Activated naive CD8-positive, alpha-beta T cell treated with anti-CD3 and anti-CD28 coated beads for 36 hours (primary cell): Measurements from ENCODE around the gene APRT. TPM values are rescaled to one million over a fixed set of nuclear protein-coding genes. Genes with fewer than 3 reads are reported as not detected.
"Not testable (repeated sequence)": the region's sequence is repeated elsewhere in the genome, so short reads cannot be mapped to it uniquely, and the experiment has no call there.

Experiments
- DNase-seq: peaks from one replicate; pipeline ENCODE4 v3.0.0; 2021
- H3K27ac Mint-ChIP-seq: one replicate; pipeline ENCODE4 v1.8.0; 2022; ENCODE audit warnings: mild to moderate bottlenecking, moderate library complexity, mixed read lengths
- H3K27me3 Mint-ChIP-seq: one replicate; pipeline ENCODE4 v1.8.0; 2022; ENCODE audit warnings: mild to moderate bottlenecking, mixed read lengths
- H3K36me3 Mint-ChIP-seq: one replicate; pipeline ENCODE4 v1.8.0; 2021; ENCODE audit warnings: mild to moderate bottlenecking, mixed read lengths
- H3K4me1 Mint-ChIP-seq: one replicate; pipeline ENCODE4 v1.8.0; 2021; ENCODE audit warnings: mixed read lengths
- H3K4me3 Mint-ChIP-seq: one replicate; pipeline ENCODE4 v1.8.0; 2022; ENCODE audit warnings: mild to moderate bottlenecking, moderate library complexity, mixed read lengths
- H3K9me3 Mint-ChIP-seq: one replicate; pipeline ENCODE4 v1.8.0; 2022; ENCODE audit warnings: mixed read lengths
- total RNA-seq, 2 experiments: library from RNA; stranded (reverse); gene quantifications; one replicate each; pipeline ENCODE4 v1.2.3, GENCODE V29; 2021

Gene APRT
- total RNA-seq, 2 experiments from 2014 or later = 241 to 272 TPM

- Mint-ChIP-seq H3K36me3 (peaks cover 7% of the 10 kb centered on the region), H3K4me3 (no peak overlapping the region), H3K9me3 (no peaks in the 10 kb centered on the region), H3K27ac (no peak overlapping the region), H3K4me1 (peaks cover 38% of the 10 kb centered on the region), H3K27me3 (no peaks in the 10 kb centered on the region)
- DNase-seq = no peak
Observed at GRCh38 chr16:88798073-88798472, 13.7 kb downstream of the APRT start.

- Mint-ChIP-seq H3K4me1 (peaks cover 51% of the 10 kb centered on the region), H3K27me3 (no peaks in the 10 kb centered on the region), H3K4me3 (no peak overlapping the region), H3K27ac (no peak overlapping the region), H3K36me3 (peaks cover 2% of the 10 kb centered on the region), H3K9me3 (no peaks in the 10 kb centered on the region)
- DNase-seq = no peak
Observed at GRCh38 chr16:88796278-88796677, 15.4 kb downstream of the APRT start.

DNA sequence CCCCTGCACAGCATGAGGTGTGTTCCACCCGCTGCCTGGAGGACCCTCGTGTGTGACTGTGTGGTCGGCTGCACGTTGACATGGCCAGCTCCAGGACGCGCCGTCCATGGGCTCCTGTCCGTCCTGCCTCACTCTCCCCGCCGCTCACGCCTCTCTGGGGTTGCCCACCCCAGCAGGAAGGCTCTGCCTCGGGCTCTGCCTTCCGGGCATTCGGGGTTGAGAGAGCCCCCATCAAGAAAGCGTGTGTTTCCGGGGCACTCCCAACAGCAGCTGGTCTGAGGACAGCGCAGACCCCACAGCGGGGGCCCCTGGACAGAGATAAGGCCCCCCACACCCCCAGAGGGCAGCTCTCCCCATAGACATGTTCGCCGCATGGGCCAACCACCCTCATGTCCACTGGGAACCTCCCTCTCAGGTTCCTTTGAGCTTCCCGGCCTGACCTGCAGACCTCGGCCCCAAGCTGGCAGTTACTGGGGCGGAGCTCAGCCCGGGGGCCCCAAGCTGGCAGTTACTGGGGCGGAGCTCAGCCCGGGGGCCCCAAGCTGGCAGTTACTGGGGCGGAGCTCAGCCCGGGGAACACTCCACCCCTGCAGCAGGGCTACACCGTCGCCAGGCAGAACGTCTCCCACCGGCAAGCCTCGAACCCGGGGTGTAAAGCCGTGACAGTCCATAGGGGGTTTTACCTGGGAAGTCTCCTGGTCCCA lies 18.3 kb downstream of the APRT start:
- H3K4me1 Mint-ChIP-seq = peaks cover 50% of the 10 kb centered on the region
- H3K27ac Mint-ChIP-seq = no peak overlapping the region
- DNase-seq = no peak

DNA sequence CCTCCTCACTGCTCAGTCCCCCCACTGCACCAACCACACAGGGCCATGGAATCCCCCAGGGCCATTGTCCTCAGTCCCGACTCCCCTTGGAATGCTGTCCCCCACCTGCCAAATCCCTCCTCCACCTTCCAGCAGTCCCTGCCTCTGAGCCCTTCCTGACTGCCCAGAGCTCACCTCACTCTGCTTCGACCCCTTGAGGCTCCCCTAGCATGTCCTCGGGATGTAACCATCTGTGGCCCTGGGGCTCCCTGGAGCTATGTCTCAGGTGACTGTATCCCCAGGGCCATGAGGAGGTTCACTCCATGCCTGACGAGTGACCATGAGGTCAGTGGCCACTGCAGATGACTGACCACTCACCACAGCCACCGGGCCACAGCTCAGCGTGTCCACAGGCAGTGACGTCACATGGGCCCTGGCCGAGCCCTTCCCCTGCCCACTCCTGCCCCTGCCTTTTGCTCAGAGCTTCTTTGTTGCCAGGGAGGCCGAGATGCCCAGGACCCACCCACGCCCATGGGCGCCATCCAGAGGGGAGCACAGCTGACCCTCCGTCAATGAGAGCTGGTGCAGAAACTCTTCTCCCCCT lies 19.0 kb downstream of the APRT start:
- H3K4me1 Mint-ChIP-seq = peaks cover 50% of the 10 kb centered on the region
- no peaks in the 10 kb centered on the region for H3K9me3 Mint-ChIP-seq
- no peak overlapping the region for H3K27ac Mint-ChIP-seq
- H3K36me3 Mint-ChIP-seq = no peaks in the 10 kb centered on the region
- DNase-seq = no peak
- peak overlapping the region; percentile 14 for H3K4me3 Mint-ChIP-seq
- no peaks in the 10 kb centered on the region for H3K27me3 Mint-ChIP-seq

More for the DNA sequence above, 18.3 kb downstream of the APRT start:
- Mint-ChIP-seq H3K9me3 (no peaks in the 10 kb centered on the region), H3K36me3 (no peaks in the 10 kb centered on the region), H3K4me3 (peak overlapping the region; percentile 14), H3K27me3 (no peaks in the 10 kb centered on the region)

GRCh38 chr16:88792078-88792550 lies 19.6 kb downstream of the APRT start:
- Mint-ChIP-seq H3K36me3 (no peaks in the 10 kb centered on the region), H3K27me3 (no peaks in the 10 kb centered on the region), H3K27ac (peak overlapping the region; percentile 58), H3K9me3 (no peaks in the 10 kb centered on the region), H3K4me3 (no peak overlapping the region), H3K4me1 (peaks cover 50% of the 10 kb centered on the region)
- DNase-seq = no peak

- Mint-ChIP-seq H3K9me3 (no peaks in the 10 kb centered on the region), H3K4me1 (peaks cover 47% of the 10 kb centered on the region), H3K27ac (peak overlapping the region; percentile 92), H3K36me3 (no peaks in the 10 kb centered on the region), H3K27me3 (no peaks in the 10 kb centered on the region), H3K4me3 (peak overlapping the region; percentile 72)
- no peak for DNase-seq
Observed at GRCh38 chr16:88790312-88791211, 21.2 kb downstream of the APRT start.

- Mint-ChIP-seq H3K27ac (peak overlapping the region; percentile 8), H3K27me3 (no peaks in the 10 kb centered on the region), H3K36me3 (no peaks in the 10 kb centered on the region), H3K9me3 (no peaks in the 10 kb centered on the region), H3K4me1 (peaks cover 42% of the 10 kb centered on the region), H3K4me3 (no peak overlapping the region)
- DNase-seq = no peak
Observed at GRCh38 chr16:88789594-88789993, 22.1 kb downstream of the APRT start.

DNA sequence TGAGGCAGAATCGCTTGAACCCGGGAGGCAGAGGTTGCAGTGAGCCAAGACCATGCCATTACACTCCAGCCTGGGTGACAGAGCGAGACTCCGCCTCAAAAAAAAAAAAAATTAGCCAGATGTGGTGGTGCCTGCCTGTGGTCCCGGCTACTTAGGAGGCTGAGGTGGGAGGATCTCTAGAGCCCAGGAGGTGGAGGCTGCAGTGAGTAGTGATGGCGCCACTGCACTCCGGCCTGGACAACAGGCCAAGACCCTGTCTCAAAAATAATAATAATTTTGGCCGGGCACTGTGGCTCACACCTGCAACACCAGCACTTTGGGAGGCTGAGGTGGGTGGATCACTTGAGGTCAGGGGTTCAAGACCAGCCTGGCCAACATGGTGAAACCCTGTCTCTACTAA lies 23.0 kb downstream of the APRT start:
- H3K9me3 Mint-ChIP-seq, H3K27ac Mint-ChIP-seq, H3K36me3 Mint-ChIP-seq, DNase-seq, H3K27me3 Mint-ChIP-seq, H3K4me3 Mint-ChIP-seq: not testable (repeated sequence)
- peaks cover 39% of the 10 kb centered on the region for H3K4me1 Mint-ChIP-seq

DNA sequence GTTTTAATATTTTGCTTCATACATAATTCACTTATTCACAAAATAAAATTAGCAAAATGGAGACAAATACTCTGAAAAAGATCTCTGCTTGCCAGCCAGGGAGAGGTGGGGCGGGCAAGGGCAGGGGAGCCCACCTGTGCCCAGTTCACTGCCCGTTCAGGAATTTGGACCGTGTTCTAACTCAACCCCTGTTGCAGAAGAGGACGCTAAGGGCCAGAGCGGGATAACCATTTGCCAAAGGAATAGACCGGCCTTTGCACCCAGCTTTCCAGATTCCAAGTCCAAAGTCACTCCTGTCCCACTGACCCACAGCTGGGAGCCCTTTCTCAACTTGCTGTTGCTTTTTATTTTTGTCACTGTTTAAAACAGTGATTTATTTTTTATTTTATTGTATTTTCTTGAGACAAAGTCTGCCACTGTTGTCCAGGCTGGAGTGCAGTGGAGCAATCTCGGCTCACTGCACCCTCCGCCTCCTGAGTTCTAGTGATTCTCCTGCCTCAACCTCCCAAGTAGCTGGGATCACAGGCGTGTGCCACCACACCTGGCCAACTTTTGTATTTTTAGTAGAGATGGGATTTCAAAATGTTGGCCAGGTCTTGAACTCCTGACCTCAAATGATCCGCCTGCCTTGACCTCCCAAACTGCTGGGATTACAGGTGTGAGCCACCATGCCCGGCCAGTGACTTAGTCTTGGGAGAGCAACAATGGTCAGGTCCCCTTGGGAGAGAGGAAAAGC lies 24.0 kb downstream of the APRT start:
- Mint-ChIP-seq H3K36me3 (no peaks in the 10 kb centered on the region), H3K27me3 (no peaks in the 10 kb centered on the region), H3K4me3 (no peak overlapping the region), H3K27ac (peak overlapping the region; percentile 16), H3K4me1 (peaks cover 41% of the 10 kb centered on the region), H3K9me3 (no peaks in the 10 kb centered on the region)
- DNase-seq = no peak

GRCh38 chr16:88785106-88785924 lies 26.4 kb downstream of the APRT start, which contains the start of gene PIEZO1:
TSS of gene PIEZO1 (minus strand) at chr16:88785220. CDS start at chr16:88784964, 256 bp downstream.
- Mint-ChIP-seq H3K9me3 (no peaks in the 10 kb centered on the region), H3K27ac (peak within 1 kb of the TSS; percentile 84), H3K36me3 (no peaks in the 10 kb centered on the region), H3K4me3 (peak within 1 kb of the TSS; percentile 86), H3K27me3 (no peaks in the 10 kb centered on the region), H3K4me1 (peaks cover 44% of the 10 kb centered on the region)
- DNase-seq = peak; percentile 79

- H3K9me3 Mint-ChIP-seq = no peaks in the 10 kb centered on the region
- peaks cover 42% of the 10 kb centered on the region for H3K4me1 Mint-ChIP-seq
- peak overlapping the region; percentile 42 for H3K4me3 Mint-ChIP-seq
- no peak overlapping the region for H3K27ac Mint-ChIP-seq
- no peaks in the 10 kb centered on the region for H3K36me3 Mint-ChIP-seq
- no peak for DNase-seq
- H3K27me3 Mint-ChIP-seq = no peaks in the 10 kb centered on the region
Observed at GRCh38 chr16:88784856-88785105, 26.9 kb downstream of the APRT start.

- Mint-ChIP-seq H3K4me3 (peak overlapping the region; percentile 86), H3K4me1 (peaks cover 38% of the 10 kb centered on the region), H3K27ac (peak overlapping the region; percentile 84), H3K9me3 (no peaks in the 10 kb centered on the region), H3K36me3 (no peaks in the 10 kb centered on the region), H3K27me3 (no peaks in the 10 kb centered on the region)
- DNase-seq = peak; percentile 57
Observed at GRCh38 chr16:88784074-88784855, 27.5 kb downstream of the APRT start.

DNA sequence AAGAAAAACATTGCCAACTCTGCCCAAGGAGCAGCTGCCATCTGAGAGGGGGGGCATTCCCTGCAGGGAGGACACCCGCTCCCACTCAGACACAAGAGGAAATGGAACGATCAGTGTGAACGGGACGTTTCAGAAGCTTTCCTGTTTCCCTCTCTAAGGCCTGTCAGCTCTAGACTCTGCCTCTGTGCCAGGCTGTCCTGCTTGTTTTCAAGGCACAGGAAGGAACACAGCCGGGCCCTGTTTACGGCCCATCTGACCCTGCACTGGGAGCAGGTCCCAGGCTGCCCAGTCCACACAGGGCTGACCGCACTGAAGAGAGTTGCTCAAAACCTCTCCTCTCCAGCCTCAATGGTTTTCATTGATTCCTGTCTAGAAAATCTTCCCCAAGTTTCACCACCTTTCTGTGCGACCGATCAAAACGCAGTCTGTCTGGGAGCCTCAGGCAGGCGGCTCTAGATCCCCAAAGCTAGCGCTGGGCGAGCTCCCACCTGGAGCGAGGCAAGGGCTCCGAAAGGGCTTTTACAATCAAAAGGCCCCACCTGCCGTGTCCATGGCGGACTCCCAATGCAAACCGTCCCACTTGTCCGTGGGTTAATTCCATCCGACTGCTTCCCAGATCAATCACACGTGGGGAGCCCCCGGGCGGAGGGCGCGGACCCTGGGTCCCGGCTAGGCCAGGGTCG lies 28.2 kb downstream of the APRT start:
- no peaks in the 10 kb centered on the region for H3K36me3 Mint-ChIP-seq
- DNase-seq = no peak
- peaks cover 38% of the 10 kb centered on the region for H3K4me1 Mint-ChIP-seq
- H3K4me3 Mint-ChIP-seq = peak overlapping the region; percentile 86
- H3K27me3 Mint-ChIP-seq = no peaks in the 10 kb centered on the region
- H3K9me3 Mint-ChIP-seq = no peaks in the 10 kb centered on the region
- peak overlapping the region; percentile 71 for H3K27ac Mint-ChIP-seq
